ENCODE data around the gene HOXD9. TPM values are rescaled to one million over a fixed set of nuclear protein-coding genes. Genes with fewer than 3 reads are reported as not detected.

Gene HOXD9
- polyA plus RNA-seq, 1 donor: 7.6 TPM

GRCh38 chr2:176085861-176086771, 36.4 kb upstream of the HOXD9 start:
- DNase-seq (ENCODE audit: low read depth): no peak

- DNase-seq (ENCODE audit: low read depth): no peak
Observed at GRCh38 chr2:176087330-176088047, 35.0 kb upstream of the HOXD9 start.

DNA sequence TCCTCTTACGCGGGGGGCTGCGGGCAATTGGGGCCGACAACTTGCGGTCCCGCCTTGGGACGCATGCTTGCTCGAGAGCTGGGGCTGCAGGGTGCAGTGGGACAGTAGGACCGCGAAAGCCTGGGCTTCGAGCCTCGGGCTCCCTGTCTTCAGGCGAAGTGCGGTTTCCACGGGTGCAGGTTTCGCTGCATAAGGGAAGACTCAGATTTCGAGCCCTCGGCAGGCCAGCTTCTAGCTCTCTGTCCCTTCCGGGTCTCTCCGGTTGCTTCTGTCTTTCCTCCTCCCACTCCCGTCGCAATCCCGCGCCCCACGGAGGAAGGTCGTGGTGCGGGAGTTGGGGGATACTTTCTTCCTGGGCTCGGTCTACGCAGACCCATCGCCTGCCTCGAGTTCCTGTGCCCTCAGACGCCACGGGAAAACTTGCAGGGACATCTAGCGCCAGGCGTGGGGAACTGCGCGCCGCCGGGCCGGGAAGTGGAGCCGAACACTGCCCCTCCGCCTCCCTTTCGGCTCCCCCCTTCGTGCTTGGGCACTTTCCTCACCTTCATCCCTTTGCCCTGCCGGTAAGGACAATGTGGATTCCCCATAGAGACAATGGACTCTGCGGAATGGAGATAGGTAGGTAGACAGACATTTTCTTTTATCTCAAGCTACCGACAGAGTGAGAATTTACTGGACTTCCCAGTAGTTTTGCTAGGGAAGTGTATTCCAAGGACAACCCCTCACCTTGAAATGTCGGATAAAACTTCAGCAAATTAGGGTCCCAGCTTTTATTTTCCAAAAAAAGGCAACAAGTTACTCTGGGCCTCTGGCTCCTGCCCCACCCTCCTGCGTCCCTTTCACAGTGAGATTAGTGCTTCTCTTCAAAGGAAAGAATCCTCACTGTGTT, 34.2 kb upstream of the HOXD9 start:
- no peak for DNase-seq (ENCODE audit: low read depth)

DNA sequence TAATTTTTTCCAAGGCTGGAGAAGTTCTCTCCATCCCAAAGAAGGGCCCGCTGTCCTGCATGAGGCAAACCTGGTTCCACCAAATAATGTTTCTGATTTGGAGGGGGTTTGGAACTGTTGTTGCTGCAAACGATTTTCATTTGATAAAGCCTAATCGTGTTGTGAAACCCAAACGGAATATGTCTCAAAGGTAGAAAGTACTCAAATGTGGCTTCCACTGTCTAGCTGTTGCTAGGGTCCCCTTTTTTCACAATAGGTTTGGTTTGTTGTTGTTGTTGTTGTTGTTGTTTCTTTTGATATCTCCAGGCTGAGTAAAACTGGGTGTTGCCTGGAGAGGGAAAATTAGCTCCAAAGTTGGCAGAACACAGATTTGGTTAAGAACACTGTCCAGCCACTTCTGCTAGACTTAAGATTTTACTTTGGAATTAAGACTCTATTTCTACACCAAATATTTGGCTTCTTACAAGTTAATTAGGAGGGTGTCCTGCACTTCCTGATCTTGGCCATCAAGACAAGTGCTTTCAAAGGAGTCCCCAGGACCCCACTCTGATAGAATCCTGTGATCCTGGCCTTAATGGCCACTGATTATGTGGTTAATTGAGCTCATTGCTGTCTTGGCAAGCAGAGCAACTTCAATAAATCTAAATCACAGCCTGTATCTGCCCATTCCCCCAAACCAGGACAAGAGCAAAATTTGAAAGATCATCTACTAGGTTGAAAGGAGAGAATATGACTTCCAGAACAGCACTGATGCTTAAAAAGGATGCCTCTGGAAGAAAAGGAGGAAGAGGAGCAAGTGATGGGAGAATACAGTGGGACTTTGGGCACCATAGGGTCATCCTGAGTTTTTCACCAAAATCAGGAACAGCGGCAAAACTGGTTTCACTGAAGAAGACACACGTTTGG, 33.3 kb upstream of the HOXD9 start:
- no peak for DNase-seq (ENCODE audit: low read depth)

- DNase-seq (ENCODE audit: low read depth): no peak
Observed at GRCh38 chr2:176089843-176090395, 32.6 kb upstream of the HOXD9 start.

DNA sequence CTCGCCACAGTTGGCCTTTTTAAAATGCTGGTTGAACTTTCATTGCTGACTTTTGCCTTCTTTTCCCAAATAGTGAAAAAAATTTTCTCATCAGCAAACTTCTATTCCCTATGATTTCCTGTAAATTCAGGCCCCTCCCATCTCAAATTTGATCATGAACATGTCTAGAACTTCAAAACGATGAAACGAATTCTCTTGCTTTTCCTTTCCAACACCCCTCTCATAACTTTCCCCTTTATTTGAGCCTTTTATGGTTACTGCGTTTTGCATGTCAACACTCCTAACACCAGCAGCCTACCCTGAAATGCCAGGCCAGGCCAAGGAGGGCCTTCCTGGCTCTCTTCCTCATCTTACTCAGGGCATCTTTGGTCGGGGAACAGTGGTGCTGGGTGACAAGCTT, 31.7 kb upstream of the HOXD9 start:
- DNase-seq (ENCODE audit: low read depth): no peak

- DNase-seq (ENCODE audit: low read depth): no peak
Observed at GRCh38 chr2:176091329-176092258, 30.9 kb upstream of the HOXD9 start.

GRCh38 chr2:176092270-176093144, 30.0 kb upstream of the HOXD9 start, which contains the start of gene HOXD13:
Gene HOXD13, plus strand, starts transcription at chr2:176092721. Its CDS starts 170 bp downstream, at chr2:176092891.
- no peak for DNase-seq (ENCODE audit: low read depth)

DNA sequence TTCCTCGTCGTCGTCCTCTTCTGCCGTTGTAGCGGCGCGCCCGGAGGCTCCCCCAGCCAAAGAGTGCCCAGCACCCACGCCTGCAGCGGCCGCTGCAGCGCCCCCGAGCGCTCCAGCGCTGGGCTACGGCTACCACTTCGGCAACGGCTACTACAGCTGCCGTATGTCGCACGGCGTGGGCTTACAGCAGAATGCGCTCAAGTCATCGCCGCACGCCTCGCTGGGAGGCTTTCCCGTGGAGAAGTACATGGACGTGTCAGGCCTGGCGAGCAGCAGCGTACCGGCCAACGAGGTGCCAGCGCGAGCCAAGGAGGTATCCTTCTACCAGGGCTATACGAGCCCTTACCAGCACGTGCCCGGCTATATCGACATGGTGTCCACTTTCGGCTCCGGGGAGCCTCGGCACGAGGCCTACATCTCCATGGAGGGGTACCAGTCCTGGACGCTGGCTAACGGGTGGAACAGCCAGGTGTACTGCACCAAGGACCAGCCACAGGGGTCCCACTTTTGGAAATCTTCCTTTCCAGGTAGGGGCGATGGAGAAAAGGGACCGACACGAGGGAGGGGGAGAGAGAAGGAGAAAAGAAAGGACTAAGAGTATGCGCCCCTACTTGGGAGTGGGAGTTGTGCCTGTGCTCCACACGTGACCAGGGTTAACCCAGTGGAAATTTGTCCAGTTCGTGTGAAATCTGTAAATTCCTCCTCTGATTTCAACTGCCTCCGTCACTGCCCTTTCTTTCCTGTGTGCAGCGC, 29.2 kb upstream of the HOXD9 start:
- DNase-seq (ENCODE audit: low read depth): no peak

- no peak for DNase-seq (ENCODE audit: low read depth)
Observed at GRCh38 chr2:176093898-176094249, 28.6 kb upstream of the HOXD9 start.

DNA sequence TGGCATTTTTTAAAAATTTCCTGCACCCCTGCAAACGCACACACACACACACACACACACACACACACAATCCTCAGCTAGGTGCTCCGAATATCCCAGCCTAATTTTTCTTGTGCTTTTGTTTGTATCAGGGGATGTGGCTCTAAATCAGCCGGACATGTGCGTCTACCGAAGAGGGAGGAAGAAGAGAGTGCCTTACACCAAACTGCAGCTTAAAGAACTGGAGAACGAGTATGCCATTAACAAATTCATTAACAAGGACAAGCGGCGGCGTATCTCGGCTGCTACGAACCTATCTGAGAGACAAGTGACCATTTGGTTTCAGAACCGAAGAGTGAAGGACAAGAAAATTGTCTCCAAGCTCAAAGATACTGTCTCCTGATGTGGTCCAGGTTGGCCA, 28.2 kb upstream of the HOXD9 start:
- DNase-seq (ENCODE audit: low read depth): no peak

GRCh38 chr2:176095421-176095820, 27.1 kb upstream of the HOXD9 start:
- DNase-seq (ENCODE audit: low read depth): no peak

GRCh38 chr2:176096243-176096985, 26.1 kb upstream of the HOXD9 start:
- no peak for DNase-seq (ENCODE audit: low read depth)

GRCh38 chr2:176096986-176097819, 25.3 kb upstream of the HOXD9 start:
- DNase-seq (ENCODE audit: low read depth): no peak

- DNase-seq (ENCODE audit: low read depth): no peak
Observed at GRCh38 chr2:176097820-176098365, 24.6 kb upstream of the HOXD9 start.

Data from forelimb muscle (tissue), 1 donor.